HepG2 (cell line): ENCODE results near the gene BFSP1. TPM values are rescaled to one million over a fixed set of nuclear protein-coding genes. Genes with fewer than 3 reads are reported as not detected.

Experiments used
- BCL6 ChIP-seq: IDR thresholded peaks from 2 replicates; pipeline ENCODE4 v1.6.1; 2016; ENCODE audit warnings: missing genetic modification reagents, missing compliant biosample characterization
- CAMTA2 ChIP-seq: sonication (generic); formaldehyde crosslinking; IDR thresholded peaks from 2 replicates; pipeline ENCODE4 v1.4.0; 2020; ENCODE audit warnings: mild to moderate bottlenecking, missing genetic modification reagents, borderline replicate concordance
- ERF ChIP-seq: IDR thresholded peaks from 2 replicates; pipeline ENCODE4 v1.6.1; 2018; ENCODE audit warnings: missing biosample characterization, missing genetic modification reagents
- GATAD2A ChIP-seq: IDR thresholded peaks from 2 replicates; pipeline ENCODE4 v1.6.1; 2016
- HIVEP1 ChIP-seq: sonication (generic); formaldehyde crosslinking; IDR thresholded peaks from 2 replicates; pipeline ENCODE4 v1.4.0; 2020; ENCODE audit warnings: mild to moderate bottlenecking, missing genetic modification reagents
- MEF2D ChIP-seq: sonication (generic); formaldehyde crosslinking; IDR thresholded peaks from 2 replicates; pipeline ENCODE4 v1.5.1; 2020; ENCODE audit warnings: mild to moderate bottlenecking, missing genetic modification reagents
- MEIS1 ChIP-seq: sonication (generic); formaldehyde crosslinking; IDR thresholded peaks from 2 replicates; pipeline ENCODE4 v1.9.0; 2021; ENCODE audit warnings: mild to moderate bottlenecking, missing genetic modification reagents, moderate library complexity, borderline replicate concordance
- MYC ChIP-seq: sonication (generic); formaldehyde crosslinking; IDR thresholded peaks from 2 replicates; pipeline ENCODE4 v1.9.0; 2021; ENCODE audit warnings: missing genetic modification reagents, borderline replicate concordance
- NFKBIZ ChIP-seq: IDR thresholded peaks from 2 replicates; pipeline ENCODE4 v1.6.1; 2018; ENCODE audit warnings: missing genetic modification reagents, missing compliant biosample characterization
- NR1H2 ChIP-seq: sonication (generic); formaldehyde crosslinking; IDR thresholded peaks from 2 replicates; pipeline ENCODE4 v1.8.1; 2022; ENCODE audit warnings: low read depth, missing genetic modification reagents, borderline replicate concordance
- RBM39 ChIP-seq: fragments of 200-400 bp; formaldehyde crosslinking; IDR thresholded peaks from one replicate; pipeline ENCODE4 v1.6.1; 2018; ENCODE audit warnings: antibody characterized with exemption, mild to moderate bottlenecking, low read depth, low read length; ENCODE audit not compliant: poor library complexity, severe bottlenecking
- ZBTB7B ChIP-seq: sonication (generic); formaldehyde crosslinking; IDR thresholded peaks from 2 replicates; pipeline ENCODE4 v1.4.0; 2020; ENCODE audit warnings: missing genetic modification reagents
- ZNF329 ChIP-seq: sonication (generic); formaldehyde crosslinking; IDR thresholded peaks from 2 replicates; pipeline ENCODE4 v1.9.0; 2021; ENCODE audit warnings: low read depth, mild to moderate bottlenecking, missing genetic modification reagents
- ZNF33B ChIP-seq: sonication (generic); formaldehyde crosslinking; IDR thresholded peaks from 2 replicates; pipeline ENCODE4 v1.5.1; 2020; ENCODE audit warnings: mild to moderate bottlenecking, missing genetic modification reagents
- ZNF383 ChIP-seq: sonication (generic); formaldehyde crosslinking; IDR thresholded peaks from 2 replicates; pipeline ENCODE4 v1.4.0; 2020; ENCODE audit warnings: missing genetic modification reagents, mild to moderate bottlenecking, borderline replicate concordance
- ZNF543 ChIP-seq: sonication (generic); formaldehyde crosslinking; IDR thresholded peaks from 2 replicates; pipeline ENCODE4 v1.4.0; 2020; ENCODE audit warnings: mild to moderate bottlenecking, missing genetic modification reagents
- ZNF552 ChIP-seq: sonication (generic); formaldehyde crosslinking; IDR thresholded peaks from 2 replicates; pipeline ENCODE4 v1.9.0; 2022; ENCODE audit warnings: missing genetic modification reagents, mild to moderate bottlenecking, borderline replicate concordance
- ZNF572 ChIP-seq: sonication (generic); formaldehyde crosslinking; IDR thresholded peaks from 2 replicates; pipeline ENCODE4 v1.5.1; 2020; ENCODE audit warnings: mild to moderate bottlenecking, missing genetic modification reagents
- ZNF598 ChIP-seq: sonication (generic); formaldehyde crosslinking; IDR thresholded peaks from 2 replicates; pipeline ENCODE4 v1.5.1; 2020; ENCODE audit warnings: mild to moderate bottlenecking, missing genetic modification reagents, borderline replicate concordance
- ZSCAN22 ChIP-seq: sonication (generic); formaldehyde crosslinking; IDR thresholded peaks from 2 replicates; pipeline ENCODE4 v1.4.0; 2020; ENCODE audit warnings: mild to moderate bottlenecking, missing genetic modification reagents
- polyA plus RNA-seq, 8 experiments: library from polyadenylated mRNA; depleted of rRNA in 3 of 8; stranded (reverse) in 7 of 8; unstranded in 1 of 8; fragments of >200 nt; fragmentation: Illumina TruSeq in 4 of 8; extraction: Trizol in 4 of 8; gene quantifications; 2 replicates each; pipeline versions ENCODE4 v1.2.1 to v1.2.3, GENCODE V29; 2011 to 2016; ENCODE audit warnings: low read depth in 4 of 8, missing spikeins in 1 of 8, mixed read lengths in 1 of 8; ENCODE audit not compliant: insufficient read depth in 1 of 8
- total RNA-seq, 5 experiments: library from RNA; depleted of rRNA; stranded (reverse); fragments of >200 nt; fragmentation: Illumina TruSeq; extraction: Trizol; gene quantifications; 2 replicates each; pipeline ENCODE4 v1.2.3, GENCODE V29; 2016; ENCODE audit warnings: low read depth in 1 of 5
- TF ChIP-seq, protein P1 (sequence below): sonication (generic); formaldehyde crosslinking; IDR thresholded peaks from 2 replicates; pipeline ENCODE4 v1.4.0; 2020; ENCODE audit warnings: missing genetic modification reagents
- TF ChIP-seq, protein P2 (sequence below): IDR thresholded peaks from 2 replicates; pipeline ENCODE4 v1.6.1; 2016; ENCODE audit warnings: low read depth, borderline replicate concordance
- TF ChIP-seq, protein P3 (sequence below): sonication (generic); formaldehyde crosslinking; IDR thresholded peaks from 2 replicates; pipeline ENCODE4 v1.4.0; 2020; ENCODE audit warnings: missing genetic modification reagents, borderline replicate concordance

BFSP1 gene
- total and polyA plus RNA-seq, 2 of the 13 experiments (the other 11 are each of a cell fraction or from before 2014, with no cell fraction given): 0.22 to 0.26 TPM

DNA sequence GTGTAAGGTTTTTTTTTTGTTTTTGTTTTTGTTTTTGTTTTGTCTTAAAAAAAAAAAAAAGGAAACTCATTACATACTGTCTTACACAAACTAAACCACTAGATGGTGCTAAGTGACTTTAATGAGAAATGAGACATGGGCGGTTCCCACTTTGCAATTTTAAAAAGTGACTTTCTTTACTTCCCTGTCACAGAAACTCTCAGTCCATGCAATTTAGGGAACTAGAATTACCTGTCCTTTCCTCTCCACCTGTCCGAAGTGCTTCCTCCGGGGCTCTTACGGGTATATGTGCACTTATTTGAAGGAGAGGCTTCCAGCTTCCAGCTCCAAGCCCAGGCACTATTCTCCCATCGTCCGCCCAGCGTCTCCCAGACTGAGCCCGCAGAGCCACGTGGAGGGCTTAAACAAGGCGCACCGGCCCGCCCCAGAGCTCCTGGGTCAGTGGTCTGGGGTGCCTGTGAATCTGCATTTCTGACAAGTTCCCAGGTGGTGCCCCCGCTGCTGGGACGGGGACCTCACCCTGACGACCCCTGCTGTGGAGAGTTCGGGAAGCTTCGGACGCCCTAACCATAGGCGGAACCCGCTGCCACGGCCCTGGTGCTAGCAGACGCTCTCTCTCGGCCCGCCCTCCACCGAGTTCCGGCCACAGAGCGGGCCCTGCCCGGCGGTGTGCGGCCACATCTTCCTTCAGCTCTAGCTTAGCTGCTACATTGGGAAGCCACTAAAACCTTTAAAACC lies 26.1 kb downstream of the BFSP1 start (continued):
- TF ChIP-seq NR1H2 (CRISPR knock-in tag) (0 out of 2 replicates have a peak, but pooled peaks have one; percentile 48), ZBTB7B (CRISPR knock-in tag) (0 out of 2 replicates have a peak, but pooled peaks have one; percentile 57), ZNF552 (CRISPR knock-in tag) (no peak), ZNF543 (peak; percentile 80), ZNF383 (peak; percentile 82; the same call in 1 of the 2 replicates), ZNF598 (peak; percentile 97; the same call in 1 of the 2 replicates), ERF (CRISPR knock-in tag) (peak; percentile 35; the same call in 1 of the 2 replicates), ZSCAN22 (CRISPR knock-in tag) (0 out of 2 replicates have a peak, but pooled peaks have one; percentile 56), MEF2D (0 out of 2 replicates have a peak, but pooled peaks have one; percentile 28), MYC (peak; percentile 75; the same call in 1 of the 2 replicates), BCL6 (CRISPR knock-in tag) (no peak), CAMTA2 (CRISPR knock-in tag) (no peak), NFKBIZ (CRISPR knock-in tag) (peak; percentile 63; the same call in 1 of the 2 replicates), ZNF329 (CRISPR knock-in tag) (no peak), MEIS1 (peak; percentile 52; the same call in 1 of the 2 replicates), ZNF33B (CRISPR knock-in tag) (peak; percentile 57; the same call in 1 of the 2 replicates), GATAD2A (CRISPR knock-in tag) (peak; percentile 38; the same call in 1 of the 2 replicates), HIVEP1 (CRISPR knock-in tag) (no peak), ZNF572 (peak; percentile 91; the same call in 1 of the 2 replicates), RBM39 (no peak)
- TF ChIP-seq, protein P1, sequence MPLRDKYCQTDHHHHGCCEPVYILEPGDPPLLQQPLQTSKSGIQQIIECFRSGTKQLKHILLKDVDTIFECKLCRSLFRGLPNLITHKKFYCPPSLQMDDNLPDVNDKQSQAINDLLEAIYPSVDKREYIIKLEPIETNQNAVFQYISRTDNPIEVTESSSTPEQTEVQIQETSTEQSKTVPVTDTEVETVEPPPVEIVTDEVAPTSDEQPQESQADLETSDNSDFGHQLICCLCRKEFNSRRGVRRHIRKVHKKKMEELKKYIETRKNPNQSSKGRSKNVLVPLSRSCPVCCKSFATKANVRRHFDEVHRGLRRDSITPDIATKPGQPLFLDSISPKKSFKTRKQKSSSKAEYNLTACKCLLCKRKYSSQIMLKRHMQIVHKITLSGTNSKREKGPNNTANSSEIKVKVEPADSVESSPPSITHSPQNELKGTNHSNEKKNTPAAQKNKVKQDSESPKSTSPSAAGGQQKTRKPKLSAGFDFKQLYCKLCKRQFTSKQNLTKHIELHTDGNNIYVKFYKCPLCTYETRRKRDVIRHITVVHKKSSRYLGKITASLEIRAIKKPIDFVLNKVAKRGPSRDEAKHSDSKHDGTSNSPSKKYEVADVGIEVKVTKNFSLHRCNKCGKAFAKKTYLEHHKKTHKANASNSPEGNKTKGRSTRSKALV: no peak
- TF ChIP-seq, protein P2, sequence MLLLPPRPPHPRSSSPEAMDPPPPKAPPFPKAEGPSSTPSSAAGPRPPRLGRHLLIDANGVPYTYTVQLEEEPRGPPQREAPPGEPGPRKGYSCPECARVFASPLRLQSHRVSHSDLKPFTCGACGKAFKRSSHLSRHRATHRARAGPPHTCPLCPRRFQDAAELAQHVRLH: no peak; the same call in 1 of the 2 replicates
- TF ChIP-seq, protein P3, sequence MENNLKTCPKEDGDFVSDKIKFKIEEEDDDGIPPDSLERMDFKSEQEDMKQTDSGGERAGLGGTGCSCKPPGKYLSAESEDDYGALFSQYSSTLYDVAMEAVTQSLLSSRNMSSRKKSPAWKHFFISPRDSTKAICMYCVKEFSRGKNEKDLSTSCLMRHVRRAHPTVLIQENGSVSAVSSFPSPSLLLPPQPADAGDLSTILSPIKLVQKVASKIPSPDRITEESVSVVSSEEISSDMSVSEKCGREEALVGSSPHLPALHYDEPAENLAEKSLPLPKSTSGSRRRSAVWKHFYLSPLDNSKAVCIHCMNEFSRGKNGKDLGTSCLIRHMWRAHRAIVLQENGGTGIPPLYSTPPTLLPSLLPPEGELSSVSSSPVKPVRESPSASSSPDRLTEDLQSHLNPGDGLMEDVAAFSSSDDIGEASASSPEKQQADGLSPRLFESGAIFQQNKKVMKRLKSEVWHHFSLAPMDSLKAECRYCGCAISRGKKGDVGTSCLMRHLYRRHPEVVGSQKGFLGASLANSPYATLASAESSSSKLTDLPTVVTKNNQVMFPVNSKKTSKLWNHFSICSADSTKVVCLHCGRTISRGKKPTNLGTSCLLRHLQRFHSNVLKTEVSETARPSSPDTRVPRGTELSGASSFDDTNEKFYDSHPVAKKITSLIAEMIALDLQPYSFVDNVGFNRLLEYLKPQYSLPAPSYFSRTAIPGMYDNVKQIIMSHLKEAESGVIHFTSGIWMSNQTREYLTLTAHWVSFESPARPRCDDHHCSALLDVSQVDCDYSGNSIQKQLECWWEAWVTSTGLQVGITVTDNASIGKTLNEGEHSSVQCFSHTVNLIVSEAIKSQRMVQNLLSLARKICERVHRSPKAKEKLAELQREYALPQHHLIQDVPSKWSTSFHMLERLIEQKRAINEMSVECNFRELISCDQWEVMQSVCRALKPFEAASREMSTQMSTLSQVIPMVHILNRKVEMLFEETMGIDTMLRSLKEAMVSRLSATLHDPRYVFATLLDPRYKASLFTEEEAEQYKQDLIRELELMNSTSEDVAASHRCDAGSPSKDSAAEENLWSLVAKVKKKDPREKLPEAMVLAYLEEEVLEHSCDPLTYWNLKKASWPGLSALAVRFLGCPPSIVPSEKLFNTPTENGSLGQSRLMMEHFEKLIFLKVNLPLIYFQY (CRISPR knock-in tag): peak; percentile 78
